PFSK-1 (cell line): ENCODE results near the gene DLGAP1.

Experiments used
- POLR2AphosphoS5 ChIP-seq: IDR thresholded peaks from 2 replicates; pipeline ENCODE4 v1.6.1; 2012; ENCODE audit warnings: low read depth, mild to moderate bottlenecking, control low read depth, low read length, moderate library complexity
- SIN3A ChIP-seq: IDR thresholded peaks from 2 replicates; pipeline ENCODE4 v1.6.1; 2012; ENCODE audit warnings: mild to moderate bottlenecking, low read length, moderate library complexity, borderline replicate concordance; ENCODE audit not compliant: insufficient read depth
- TF ChIP-seq, protein P1 (sequence below), 2 experiments: IDR thresholded peaks; 2 replicates each; pipeline versions ENCODE4 v1.6.1 to v1.8.0; 2011 to 2012; ENCODE audit warnings: low read depth in 2 of 2, low read length in 2 of 2, control low read depth in 1 of 2, inconsistent platforms in 1 of 2, mild to moderate bottlenecking in 1 of 2, moderate library complexity in 1 of 2; ENCODE audit not compliant: insufficient read depth in 1 of 2

DNA sequence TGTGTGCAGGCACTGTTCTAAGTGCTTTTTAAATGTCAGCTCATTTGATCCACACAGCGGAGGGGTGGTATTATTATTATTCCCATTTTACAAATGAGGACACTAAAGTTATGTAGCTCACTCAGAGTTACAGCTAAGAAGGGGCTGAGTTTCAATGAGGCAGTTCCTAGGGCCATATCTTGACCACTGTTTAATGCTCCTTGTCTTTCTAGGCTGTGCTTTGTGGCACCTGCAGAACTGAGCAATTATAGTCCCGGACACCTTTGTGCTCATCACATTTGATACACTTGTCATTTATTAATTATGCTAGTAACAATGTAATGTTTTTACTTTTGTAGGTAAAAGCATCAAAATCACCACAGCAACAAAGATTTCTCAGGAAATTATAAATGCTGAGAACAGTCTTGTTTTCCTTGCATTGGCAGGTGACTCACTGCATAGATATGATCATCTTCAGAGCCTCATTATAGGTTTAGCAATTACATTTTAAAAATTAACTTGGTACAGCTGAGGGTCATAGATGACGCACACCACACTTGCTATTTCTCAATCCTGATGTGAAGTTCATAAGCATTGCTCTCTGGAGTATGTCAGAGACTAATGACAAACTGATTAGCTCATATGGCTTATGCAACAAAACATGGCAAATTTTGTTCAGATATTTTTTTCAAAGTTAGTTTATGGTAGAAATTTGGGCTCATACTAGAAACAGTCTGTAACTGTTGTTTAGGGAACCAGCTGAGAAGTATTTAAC is 638.3 kb downstream of the DLGAP1 start:
- TF ChIP-seq SIN3A (no peak), POLR2AphosphoS5 (no peak)
- TF ChIP-seq, protein P1, sequence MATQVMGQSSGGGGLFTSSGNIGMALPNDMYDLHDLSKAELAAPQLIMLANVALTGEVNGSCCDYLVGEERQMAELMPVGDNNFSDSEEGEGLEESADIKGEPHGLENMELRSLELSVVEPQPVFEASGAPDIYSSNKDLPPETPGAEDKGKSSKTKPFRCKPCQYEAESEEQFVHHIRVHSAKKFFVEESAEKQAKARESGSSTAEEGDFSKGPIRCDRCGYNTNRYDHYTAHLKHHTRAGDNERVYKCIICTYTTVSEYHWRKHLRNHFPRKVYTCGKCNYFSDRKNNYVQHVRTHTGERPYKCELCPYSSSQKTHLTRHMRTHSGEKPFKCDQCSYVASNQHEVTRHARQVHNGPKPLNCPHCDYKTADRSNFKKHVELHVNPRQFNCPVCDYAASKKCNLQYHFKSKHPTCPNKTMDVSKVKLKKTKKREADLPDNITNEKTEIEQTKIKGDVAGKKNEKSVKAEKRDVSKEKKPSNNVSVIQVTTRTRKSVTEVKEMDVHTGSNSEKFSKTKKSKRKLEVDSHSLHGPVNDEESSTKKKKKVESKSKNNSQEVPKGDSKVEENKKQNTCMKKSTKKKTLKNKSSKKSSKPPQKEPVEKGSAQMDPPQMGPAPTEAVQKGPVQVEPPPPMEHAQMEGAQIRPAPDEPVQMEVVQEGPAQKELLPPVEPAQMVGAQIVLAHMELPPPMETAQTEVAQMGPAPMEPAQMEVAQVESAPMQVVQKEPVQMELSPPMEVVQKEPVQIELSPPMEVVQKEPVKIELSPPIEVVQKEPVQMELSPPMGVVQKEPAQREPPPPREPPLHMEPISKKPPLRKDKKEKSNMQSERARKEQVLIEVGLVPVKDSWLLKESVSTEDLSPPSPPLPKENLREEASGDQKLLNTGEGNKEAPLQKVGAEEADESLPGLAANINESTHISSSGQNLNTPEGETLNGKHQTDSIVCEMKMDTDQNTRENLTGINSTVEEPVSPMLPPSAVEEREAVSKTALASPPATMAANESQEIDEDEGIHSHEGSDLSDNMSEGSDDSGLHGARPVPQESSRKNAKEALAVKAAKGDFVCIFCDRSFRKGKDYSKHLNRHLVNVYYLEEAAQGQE (IDR thresholded peaks at IDR 0.05; ENCODE audit: insufficient read depth in 1 of 2, low read depth in 2 of 2, low read length in 2 of 2), result no peak
